ENCODE measurements around the gene VGLL4. TPM values are rescaled to one million over a fixed set of nuclear protein-coding genes. Genes with fewer than 3 reads are reported as not detected.
"Not testable (repeated sequence)": the region's sequence is repeated elsewhere in the genome, so short reads cannot be mapped to it uniquely, and the experiment has no call there.

The VGLL4 gene
- total RNA-seq, 1 donor from 2014 or later = 96.5 TPM

DNA sequence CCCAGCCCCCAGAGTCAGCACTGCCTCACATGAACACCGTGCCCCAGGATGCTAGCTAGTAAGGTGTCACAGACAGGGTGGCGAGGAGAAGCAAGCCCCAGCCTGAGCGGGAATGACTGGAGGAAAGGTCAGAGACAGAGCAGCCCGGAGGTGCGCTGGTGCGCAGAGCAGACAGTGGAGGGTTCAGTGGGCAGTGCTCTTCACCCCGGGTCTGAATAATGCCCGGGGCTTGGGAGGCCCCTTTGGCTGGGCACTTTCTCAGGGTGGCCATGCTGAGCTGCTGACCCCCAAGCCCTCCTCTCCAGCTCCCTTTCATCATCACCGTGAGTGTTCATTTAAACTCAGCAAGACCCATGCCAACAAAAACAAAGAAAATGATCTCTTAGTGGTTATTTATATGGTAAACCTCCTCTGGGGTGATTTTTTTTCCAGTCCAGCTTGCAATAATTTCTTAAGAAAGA, 110.8 kb downstream of the VGLL4 start:
- ATAC-seq (peak; percentile 27), DNase-seq (ENCODE audit: low spot score) (no peak)
- intact Hi-C loops (cut with DNase I) = no loop called here

DNA sequence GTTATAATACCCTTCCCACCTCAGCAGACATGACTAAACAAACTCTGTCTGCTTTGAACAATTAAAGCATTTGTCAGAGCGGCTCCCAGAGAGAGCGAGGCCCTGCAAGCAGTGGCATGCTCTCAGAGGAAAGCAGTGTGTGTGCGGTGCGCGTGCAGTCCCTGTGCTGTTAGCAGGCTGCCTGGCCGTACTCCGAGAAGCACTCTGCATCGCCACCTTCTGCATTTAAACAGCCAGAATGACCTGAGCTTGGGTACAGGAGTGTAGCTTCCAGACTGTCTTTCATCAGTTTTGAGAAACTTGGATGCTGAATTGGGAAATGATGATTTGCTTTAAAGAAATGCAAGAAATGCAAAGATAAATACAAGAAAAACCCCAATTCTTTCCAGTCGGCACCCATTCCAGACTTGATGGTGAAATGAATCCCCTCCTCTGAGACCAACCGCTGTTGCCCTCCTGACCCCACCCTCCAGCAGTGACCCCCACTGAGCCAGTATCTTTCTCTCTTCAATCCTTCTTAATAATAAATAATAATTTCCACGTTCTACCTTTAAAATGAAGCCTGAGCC, 113.5 kb downstream of the VGLL4 start:
- ATAC-seq = peak; percentile 61
- no peak for DNase-seq (ENCODE audit: low spot score)
- intact Hi-C loops (cut with DNase I) = no loop called here

DNA sequence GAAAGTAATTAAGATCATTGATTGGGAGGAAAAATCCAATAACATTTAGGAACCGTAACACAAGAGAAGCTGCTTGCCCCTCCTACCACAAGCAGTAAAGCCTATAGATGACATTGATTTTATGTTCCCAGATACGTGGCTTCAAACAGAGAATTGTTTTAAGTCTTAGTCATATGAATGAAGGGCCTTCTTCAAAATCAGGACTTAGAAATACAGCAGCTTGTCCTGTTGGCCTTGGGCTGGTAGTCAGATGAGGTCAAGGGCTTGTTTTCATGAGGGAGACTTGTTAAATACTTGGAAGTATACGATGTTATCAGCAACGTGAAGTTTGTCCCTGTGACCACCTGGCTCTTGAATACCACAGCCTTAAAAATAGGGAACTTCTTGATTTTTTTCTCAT, 114.4 kb downstream of the VGLL4 start:
- intact Hi-C loops (cut with DNase I) = no loop called here
- DNase-seq (ENCODE audit: low spot score) (no peak), ATAC-seq (no peak)

DNA sequence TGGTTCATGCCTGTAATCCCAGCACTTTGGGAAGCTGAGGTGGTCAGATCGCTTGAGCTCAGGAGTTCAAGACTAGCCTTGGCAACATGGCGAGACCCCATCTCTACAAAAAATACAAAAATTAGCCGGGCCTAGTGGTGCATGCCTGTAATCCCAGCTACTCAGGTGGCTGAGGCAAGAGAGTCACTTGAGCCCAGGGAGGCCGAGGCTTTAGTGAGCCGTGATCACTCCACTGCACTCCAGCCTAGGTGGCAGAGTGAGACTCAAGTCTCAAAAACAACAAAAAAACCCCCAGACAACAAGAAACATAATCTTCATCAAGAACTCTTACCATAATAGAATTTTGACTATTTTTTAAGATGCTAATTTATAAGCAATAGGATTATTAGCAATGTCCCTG, 117.6 kb downstream of the VGLL4 start:
- intact Hi-C loops (cut with DNase I); DNase-seq (ENCODE audit: low spot score); ATAC-seq: not testable (repeated sequence)

DNA sequence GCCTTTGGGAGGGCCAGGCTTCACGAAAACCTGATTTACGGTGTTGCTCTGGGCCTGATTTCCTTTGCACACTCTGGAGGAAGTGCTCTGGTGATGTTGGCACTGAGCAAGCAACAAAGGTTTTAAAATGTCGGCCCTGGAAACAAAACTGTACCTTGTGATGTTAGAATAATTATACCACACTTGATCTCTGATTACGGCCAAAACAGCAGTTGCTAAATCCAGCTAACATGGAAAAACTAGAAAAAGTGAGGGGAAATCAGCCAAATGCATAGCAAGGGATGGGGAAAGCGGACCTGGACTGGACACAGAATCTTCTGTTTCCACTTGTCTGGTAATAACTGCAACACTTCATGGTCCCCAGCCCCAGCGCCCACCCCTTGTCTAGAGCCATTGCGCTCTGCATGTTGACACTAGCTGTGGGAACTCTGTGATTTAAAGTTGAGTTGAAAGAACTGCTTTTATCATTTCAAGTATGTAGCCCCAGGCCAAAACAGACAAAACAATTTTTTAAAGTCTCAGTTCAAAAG, 120.1 kb downstream of the VGLL4 start:
- peak; percentile 75 for ATAC-seq
- no peak for DNase-seq (ENCODE audit: low spot score)
- intact Hi-C loops (cut with DNase I) = no loop called here

DNA sequence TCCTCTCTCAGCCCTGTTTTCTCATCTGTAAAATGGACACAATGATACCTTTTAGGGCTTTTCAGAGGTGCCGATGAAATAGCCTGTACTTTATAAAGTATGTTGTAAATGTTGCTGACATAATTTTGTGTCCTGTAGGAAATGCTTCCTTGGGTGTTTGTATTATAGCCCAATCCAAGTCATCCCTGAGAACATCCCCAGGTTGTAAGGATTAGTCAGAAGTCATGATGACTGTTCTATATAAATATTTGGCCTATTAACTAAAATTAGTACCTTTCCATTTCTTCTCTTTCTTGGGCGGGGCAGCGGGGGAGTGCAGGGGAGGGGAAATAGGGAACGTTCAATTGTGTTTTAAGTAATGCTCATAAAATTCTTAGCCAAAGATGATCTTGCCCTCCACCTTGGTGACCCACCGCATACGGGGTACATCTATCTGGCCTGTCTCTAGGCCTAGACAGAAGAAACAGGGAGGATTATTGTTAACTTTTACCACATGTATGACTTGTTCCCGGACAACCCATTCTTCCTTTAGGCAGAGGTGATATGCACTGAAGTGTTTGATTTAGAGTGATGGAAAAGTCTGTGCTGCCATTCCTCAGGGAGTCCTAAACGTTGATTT, 120.7 kb downstream of the VGLL4 start:
- ATAC-seq = no peak
- intact Hi-C loops (cut with DNase I) = no loop called here
- peak; percentile 28 for DNase-seq (ENCODE audit: low spot score)

DNA sequence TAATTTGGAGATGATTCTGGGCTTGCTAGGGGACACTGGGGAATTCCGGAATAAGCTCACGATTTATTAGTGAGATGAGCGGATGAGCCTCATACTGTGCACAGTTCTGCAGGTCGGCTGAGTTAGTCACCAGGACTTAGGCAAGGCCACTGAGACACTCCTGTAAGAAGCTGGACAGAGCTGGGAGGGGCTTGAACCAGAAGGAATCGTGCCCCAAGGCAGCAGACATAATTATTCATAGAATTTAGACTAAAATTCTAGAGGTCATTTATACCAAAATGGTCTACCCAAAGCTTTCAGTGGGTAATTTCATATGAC, 121.4 kb downstream of the VGLL4 start:
- intact Hi-C loops (cut with DNase I) = no loop called here
- ATAC-seq (no peak), DNase-seq (ENCODE audit: low spot score) (no peak)

DNA sequence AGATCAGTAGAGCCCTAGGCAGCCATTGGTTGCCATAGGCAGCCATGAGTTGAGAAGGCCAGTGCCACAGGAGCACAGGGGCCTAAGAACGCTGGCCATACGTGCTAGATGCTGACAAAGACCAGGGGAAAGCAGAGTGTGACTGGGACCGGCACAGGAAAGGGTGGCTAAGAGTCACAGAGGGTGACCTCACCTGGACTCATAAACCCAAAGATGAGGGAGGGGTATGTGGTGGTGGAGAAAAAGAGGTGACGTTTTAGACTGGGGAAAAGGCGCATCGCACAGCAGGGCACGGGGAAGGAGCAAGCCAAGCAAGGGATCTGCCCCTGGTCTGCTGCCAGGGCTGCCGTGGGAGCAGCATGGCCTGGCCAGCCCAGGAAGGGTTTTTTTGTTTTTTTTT, 122.5 kb downstream of the VGLL4 start:
- ATAC-seq (no peak), DNase-seq (ENCODE audit: low spot score) (no peak)
- intact Hi-C loops (cut with DNase I) = no loop called here

DNA sequence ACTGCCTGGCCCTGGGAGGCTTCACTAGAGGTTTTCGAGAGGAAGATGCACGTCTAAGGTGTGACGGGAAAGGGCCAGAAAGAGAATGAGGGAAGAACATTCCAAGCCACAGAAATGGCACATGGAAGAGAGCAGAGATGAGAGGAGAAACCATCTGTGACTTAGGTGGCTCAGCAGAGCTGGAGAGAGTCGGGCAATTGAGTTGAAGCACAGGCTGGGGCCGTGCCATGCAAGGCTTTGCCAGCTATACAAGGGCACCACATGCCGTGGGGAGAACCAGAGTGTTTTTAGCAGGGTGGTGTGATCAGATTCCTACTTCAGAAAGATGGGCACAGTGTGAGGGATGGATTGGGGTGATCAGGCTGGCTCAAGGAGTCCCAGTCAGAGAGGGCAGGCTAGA, 126.1 kb downstream of the VGLL4 start:
- ATAC-seq (no peak), DNase-seq (ENCODE audit: low spot score) (no peak)
- intact Hi-C loops (cut with DNase I) = no loop called here

DNA sequence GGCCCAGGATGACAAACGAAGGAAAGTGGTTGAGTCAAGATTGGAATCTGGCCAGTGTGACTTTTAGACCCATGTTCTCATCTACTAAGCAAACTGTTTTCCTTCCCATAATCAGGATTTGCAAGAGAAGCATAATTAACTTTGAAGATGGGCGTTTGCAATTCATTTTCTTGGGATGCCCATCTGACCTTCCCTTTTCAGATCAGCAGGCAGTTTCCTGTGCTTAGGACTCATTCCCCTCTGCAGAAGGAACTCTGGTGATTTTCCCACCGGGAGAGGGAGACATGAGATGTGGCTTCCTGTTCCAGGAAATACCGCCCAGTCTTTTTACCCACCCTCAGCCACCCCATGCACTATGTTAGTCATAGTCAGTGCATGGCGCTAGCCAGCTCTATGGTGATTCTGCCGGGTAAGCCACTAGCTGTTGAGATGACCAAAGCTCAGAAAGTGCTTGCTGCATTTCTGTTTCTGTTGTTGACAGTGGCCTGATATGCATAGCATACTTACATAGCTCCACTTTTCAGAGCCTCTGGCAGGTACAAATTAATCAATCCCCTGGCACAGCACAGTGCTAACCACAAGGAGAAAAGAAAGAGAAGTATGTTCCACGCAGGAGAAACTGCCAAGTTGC, 129.4 kb downstream of the VGLL4 start:
- peak; percentile 71 for ATAC-seq
- intact Hi-C loops (cut with DNase I) = no loop called here

DNA sequence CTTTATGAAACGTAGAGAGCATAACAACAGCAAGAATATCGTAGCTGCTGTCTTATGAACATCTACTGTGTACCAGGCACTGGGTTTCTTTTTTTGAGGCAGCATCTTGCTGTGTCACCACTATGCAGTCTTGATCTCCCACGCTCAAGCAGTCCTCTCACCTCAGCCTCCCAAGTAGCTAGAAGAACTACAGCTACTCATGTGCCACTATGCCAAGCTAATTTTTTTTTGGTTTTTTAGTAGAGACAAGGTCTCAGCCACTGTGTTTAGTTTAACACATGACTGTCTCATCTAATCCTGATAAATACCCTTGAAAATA, 129.9 kb downstream of the VGLL4 start:
- DNase-seq (ENCODE audit: low spot score) (no peak), ATAC-seq (no peak)
- intact Hi-C loops (cut with DNase I) = no loop called here

More for the DNA sequence above, 129.4 kb downstream of the VGLL4 start:
- DNase-seq (ENCODE audit: low spot score) = no peak

DNA sequence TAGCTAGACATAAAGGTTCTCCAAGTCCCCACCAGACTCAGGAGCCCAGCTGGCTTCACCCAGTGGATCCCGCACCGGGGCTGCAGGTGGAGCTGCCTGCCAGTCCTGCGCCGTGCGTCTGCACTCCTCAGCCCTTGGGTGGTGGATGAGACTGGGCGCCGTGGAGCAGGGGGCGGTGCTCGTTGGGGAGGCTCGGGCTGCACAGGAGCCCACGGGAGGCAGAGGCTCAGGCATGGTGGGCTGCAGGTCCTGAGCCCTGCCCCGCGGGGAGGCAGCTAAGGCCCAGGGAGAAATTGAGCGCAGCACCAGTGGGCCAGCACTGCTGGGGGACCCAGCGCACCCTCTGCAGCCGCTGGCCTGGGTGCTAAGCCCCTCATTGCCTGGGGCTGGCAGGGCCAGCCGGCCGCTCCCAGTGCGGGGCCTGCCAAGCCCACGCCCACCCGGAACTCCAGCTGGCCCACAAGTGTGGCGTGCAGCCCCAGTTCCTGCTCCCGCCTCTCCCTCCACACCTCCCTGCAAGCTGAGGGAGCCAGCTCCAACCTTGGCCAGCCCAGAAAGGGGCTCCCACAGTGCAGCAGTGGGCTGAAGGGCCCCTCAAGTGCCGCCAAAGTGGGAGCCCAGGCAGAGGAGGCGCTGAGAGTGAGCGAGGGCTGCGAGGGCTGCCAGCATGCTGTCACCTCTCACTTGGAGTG, 130.4 kb downstream of the VGLL4 start:
- ATAC-seq; DNase-seq (ENCODE audit: low spot score); intact Hi-C loops (cut with DNase I): not testable (repeated sequence)

DNA sequence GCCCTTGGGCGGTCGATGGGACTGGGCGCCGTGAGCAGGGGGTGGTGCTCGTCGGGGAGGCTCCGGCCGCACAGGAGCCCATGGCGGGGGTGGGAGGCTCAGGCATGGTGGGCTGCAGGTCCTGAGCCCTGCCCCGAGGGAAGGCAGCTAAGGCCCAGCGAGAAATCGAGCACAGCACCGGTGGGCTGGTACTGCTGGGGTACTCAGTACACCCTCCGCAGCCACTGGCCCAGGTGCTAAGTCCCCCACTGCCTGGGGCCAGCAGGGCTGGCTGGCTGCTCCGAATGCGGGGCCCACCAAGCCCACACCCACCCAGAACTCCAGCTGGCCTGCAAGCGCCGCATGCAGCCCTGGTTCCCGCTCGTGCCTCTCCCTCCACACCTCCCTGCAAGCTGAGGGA, 132.1 kb downstream of the VGLL4 start:
- intact Hi-C loops (cut with DNase I); DNase-seq (ENCODE audit: low spot score); ATAC-seq: not testable (repeated sequence)

DNA sequence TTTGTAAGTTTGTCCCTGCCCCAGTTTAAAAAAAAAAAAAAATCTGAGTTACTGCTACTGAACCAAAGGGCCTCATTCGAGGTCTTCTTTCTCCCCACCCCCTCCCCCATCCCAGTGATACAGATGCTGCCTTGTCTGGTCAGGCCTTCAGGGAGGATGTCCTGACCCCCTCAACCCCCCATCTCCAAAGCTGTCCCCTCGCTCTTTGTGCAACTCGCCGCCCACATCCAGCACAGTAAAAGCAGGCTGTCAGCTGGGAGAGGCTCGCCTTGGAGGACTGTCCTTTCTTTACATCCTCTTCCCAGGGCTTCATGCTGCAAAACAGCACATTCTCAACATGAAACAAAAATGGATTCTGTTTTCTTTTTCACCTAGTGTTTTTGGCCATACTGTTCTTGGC, 133.4 kb downstream of the VGLL4 start:
- intact Hi-C loops (cut with DNase I) = no loop called here
- ATAC-seq = peak; percentile 22
- no peak for DNase-seq (ENCODE audit: low spot score)

DNA sequence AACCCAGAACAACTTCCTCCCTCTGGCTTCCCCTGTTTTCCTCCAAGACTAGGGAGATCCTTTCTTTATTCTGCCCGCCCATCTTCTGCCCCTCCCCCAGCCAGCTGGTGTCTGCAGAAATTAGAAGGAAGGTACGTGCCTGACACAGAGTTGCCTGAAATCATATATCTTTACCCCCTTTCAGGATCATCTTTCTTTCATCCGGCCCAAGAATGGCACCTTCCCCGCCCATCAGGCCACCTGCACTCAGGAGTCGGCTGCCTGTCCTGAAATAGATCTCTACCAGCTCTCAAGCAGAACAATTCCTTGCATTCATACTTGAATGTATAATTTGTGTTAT, 133.7 kb downstream of the VGLL4 start:
- intact Hi-C loops (cut with DNase I) = no loop called here
- no peak for DNase-seq (ENCODE audit: low spot score)
- ATAC-seq = no peak

DNA sequence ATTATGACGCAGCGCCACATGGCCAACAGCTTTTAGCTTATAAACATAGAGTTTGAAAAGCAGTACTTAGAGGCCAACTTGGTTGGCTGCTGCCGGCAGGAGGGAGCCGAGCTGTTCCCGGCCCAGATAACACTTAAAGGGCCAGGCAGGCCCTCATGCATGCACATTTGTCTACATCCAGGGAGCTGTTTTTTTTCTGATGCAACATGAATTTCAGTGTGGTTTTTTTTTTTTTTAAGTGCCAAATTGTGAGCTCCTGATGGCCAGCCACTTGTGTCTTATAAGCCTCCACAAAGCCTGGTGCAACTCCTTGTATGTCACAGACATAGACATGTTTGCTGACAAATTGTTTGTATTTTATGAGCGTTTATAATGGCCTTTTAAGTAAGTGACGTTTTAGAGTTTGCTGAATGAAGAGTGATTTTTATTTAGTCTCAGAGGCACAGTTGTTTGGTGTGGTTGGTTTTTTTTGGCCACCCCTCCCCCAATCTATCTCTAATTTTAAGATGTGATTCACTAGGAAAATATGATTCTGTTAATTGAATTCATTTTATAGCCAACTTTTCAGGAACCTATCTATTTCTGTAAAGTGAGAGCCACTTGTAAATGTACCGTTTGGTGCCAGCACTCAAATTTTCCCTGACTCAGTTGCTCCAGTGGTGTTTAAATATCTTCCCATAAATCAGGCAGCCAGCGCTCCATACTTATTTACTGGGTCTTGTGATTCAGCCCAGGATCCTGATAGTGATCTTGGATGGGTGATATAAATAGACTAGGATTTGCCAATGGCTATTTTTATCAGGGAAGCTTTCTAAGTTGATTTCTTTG, 134.3 kb downstream of the VGLL4 start:
- intact Hi-C loops (cut with DNase I) = no loop called here
- DNase-seq (ENCODE audit: low spot score) (peak; percentile 76), ATAC-seq (peak; percentile 93)

DNA sequence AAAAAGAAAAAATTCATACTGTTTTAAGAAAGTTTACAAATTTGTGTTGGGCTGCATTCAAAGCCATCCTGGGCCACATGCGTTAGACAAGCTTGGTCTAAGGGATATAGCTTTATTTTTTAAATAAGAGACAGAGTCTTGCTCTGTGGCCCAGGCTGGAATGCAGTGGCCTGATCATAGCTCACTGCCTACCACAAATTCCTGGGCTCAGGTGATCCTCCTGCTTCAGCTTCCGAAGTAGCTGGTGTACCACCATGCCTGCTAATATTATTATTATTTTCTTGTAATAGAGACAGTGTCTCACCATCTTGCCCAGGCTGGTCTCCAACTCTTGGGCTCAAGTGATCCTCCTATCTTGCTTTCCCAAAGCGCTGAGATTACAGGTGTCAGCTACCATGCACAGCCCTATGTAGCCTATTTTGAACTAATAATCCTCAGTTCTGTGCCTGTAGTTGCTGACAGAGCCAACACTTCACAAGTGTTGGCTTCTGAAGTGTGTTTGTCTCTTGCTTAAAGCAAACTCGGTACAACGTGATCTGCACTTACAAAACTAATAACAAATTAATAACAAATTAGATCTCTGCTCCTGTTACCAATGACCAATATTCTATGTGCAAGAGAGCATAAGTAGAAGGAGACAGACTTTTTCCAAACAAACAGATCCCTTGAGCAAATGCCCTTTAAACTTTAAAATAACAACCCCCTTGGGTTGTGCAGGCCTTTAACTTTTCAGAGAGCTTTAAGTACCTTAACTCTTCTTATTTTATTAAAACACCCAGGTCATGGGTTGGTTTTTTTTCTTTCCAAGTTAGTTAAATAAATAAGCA, 135.2 kb downstream of the VGLL4 start:
- intact Hi-C loops (cut with DNase I) = no loop called here
- DNase-seq (ENCODE audit: low spot score) (no peak), ATAC-seq (peak; percentile 18)

DNA sequence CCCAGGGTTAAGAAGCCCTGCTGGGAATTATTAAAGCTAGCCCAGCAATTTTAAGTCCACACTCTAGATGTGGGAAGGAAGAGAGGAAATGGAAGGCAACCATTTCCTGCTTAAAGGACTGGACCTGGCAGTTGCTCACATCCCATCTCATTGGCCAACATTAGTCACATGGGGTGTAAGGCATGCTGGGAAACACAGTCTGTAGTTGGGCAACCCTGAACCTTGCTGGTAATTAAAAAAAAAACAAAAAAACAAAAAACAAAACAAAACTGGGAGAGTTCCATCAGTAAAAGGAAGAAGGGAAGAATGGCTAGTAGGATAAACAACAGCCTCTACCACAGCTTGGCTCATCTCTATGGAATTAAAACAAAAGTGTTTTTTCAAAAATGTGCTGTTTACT, 136.0 kb downstream of the VGLL4 start:
- DNase-seq (ENCODE audit: low spot score) (no peak), ATAC-seq (no peak)
- intact Hi-C loops (cut with DNase I) = no loop called here
